ENCODE data around the gene MARK2. TPM values are rescaled to one million over a fixed set of nuclear protein-coding genes. Genes with fewer than 3 reads are reported as not detected.

Gene MARK2
- polyA plus RNA-seq, 3 donors = 32.4 to 55.7 (median 33.3) TPM

DNA sequence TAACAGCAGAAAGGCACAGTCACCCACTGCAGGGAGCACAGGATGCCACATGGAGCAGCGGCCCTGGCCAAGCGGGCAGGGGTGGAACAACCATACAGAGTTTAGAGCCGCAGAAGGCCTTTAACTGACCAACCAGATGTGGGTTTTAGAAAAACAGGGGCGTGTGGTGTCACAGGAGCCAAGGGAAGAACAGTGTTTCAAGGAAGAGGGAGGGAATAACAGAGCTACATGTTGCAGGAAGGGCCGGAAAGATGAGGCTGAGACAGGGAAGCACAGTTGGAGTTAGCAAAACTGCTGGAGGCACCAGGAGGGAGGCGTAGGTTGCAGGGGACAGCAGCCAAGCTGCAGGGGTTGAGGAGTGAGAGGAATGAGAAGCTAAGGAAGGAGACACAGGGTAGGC is 92.1 kb downstream of the MARK2 start:
- peaks cover 3 to 8% (median 7%) of the 10 kb centered on the region in 3 donors for H3K27me3 Mint-ChIP-seq (ENCODE audit: low read depth in 3 of 3)
- no peak overlapping the region for H3K4me2 ChIP-seq (replicated peaks; ENCODE audit: extremely low read depth, low read length, poor library complexity, severe bottlenecking)
- no peaks in the 10 kb centered on the region for H3K36me3 Mint-ChIP-seq
- intact Hi-C loops (cut with micrococcal nuclease) = no loop called here
- no peaks in the 10 kb centered on the region for H3K4me1 Mint-ChIP-seq
- H3K4me1 ChIP-seq (ENCODE audit: control insufficient read depth in 1 of 2, insufficient read depth in 2 of 2, low read length in 2 of 2) = no peaks in the 10 kb centered on the region
- no peak overlapping the region for H2AFZ ChIP-seq (ENCODE audit: insufficient read depth, low read depth, low read length, poor library complexity, severe bottlenecking)
- H3K79me2 ChIP-seq (ENCODE audit: insufficient read depth, low read length) = no peaks in the 10 kb centered on the region
- no peaks in the 10 kb centered on the region for H3K36me3 ChIP-seq (replicated peaks in 1 of 2; ENCODE audit: control insufficient read depth in 1 of 2, insufficient read depth in 2 of 2, low read length in 2 of 2)
- TF ChIP-seq, protein P1, sequence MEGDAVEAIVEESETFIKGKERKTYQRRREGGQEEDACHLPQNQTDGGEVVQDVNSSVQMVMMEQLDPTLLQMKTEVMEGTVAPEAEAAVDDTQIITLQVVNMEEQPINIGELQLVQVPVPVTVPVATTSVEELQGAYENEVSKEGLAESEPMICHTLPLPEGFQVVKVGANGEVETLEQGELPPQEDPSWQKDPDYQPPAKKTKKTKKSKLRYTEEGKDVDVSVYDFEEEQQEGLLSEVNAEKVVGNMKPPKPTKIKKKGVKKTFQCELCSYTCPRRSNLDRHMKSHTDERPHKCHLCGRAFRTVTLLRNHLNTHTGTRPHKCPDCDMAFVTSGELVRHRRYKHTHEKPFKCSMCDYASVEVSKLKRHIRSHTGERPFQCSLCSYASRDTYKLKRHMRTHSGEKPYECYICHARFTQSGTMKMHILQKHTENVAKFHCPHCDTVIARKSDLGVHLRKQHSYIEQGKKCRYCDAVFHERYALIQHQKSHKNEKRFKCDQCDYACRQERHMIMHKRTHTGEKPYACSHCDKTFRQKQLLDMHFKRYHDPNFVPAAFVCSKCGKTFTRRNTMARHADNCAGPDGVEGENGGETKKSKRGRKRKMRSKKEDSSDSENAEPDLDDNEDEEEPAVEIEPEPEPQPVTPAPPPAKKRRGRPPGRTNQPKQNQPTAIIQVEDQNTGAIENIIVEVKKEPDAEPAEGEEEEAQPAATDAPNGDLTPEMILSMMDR (IDR thresholded peaks at IDR 0.05) = no peak
- no peaks in the 10 kb centered on the region for H3K27me3 ChIP-seq (ENCODE audit: control insufficient read depth in 2 of 2, insufficient read depth in 2 of 2, low read length in 2 of 2)
- H3K27ac ChIP-seq (ENCODE audit: low read depth in 1 of 2, low read length in 2 of 2) = no peak overlapping the region
- H3K27ac Mint-ChIP-seq = peak overlapping the region in 2 of 7 donors; percentile 6 to 10
- H3K4me3 ChIP-seq (replicated peaks in 1 of 3; ENCODE audit: low read depth in 2 of 3, low read length in 3 of 3) = no peak overlapping the region
- H4K20me1 ChIP-seq (ENCODE audit: insufficient read depth, low read length) = no peaks in the 10 kb centered on the region
- H3K9ac ChIP-seq (ENCODE audit: insufficient read depth, low read length, poor library complexity, severe bottlenecking) = no peak overlapping the region
- peaks cover 0 to 2% (median 0%) of the 10 kb centered on the region in 7 donors for H3K9me3 Mint-ChIP-seq
- DNase-seq = no peak
- H3K4me3 Mint-ChIP-seq = no peak overlapping the region
- H3K9me3 ChIP-seq (replicated peaks in 1 of 2; ENCODE audit: control insufficient read depth in 1 of 2, insufficient read depth in 1 of 2, low read length in 2 of 2) = no peaks in the 10 kb centered on the region
- WGBS (ENCODE audit: insufficient coverage) = 94% methylated on average over 5 of the region's 6 CpGs

DNA sequence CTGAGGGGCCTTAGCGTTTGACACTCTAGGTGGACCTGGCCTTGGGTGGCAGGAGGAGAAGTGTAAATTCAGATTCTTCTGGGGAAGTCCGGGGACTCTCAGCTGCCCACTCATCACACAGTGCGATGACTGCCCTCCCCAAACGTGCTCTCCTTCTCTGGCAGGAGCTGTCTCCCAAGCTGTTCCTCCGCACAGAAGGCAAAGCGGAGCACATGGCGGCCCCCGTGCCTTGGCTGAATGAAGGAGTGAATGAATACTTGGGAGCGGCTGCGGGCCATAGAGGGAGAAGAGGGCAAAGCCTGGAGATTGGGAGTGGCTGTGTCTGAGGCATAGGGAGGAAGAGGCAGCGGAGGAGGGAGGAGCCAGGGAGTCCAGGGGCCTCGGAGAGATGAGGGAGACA is 93.0 kb downstream of the MARK2 start:
- no peaks in the 10 kb centered on the region for H3K79me2 ChIP-seq (ENCODE audit: insufficient read depth, low read length)
- H2AFZ ChIP-seq (ENCODE audit: insufficient read depth, low read depth, low read length, poor library complexity, severe bottlenecking) = no peak overlapping the region
- H4K20me1 ChIP-seq (ENCODE audit: insufficient read depth, low read length) = no peaks in the 10 kb centered on the region
- no peak overlapping the region for H3K4me3 ChIP-seq (replicated peaks in 1 of 3; ENCODE audit: low read depth in 2 of 3, low read length in 3 of 3)
- WGBS (ENCODE audit: insufficient coverage) = 91% methylated on average over 9 of the region's 12 CpGs
- no peak overlapping the region for H3K27ac ChIP-seq (ENCODE audit: low read depth in 1 of 2, low read length in 2 of 2)
- no peaks in the 10 kb centered on the region for H3K36me3 Mint-ChIP-seq
- no peaks in the 10 kb centered on the region for H3K4me1 Mint-ChIP-seq
- no peak overlapping the region for H3K9ac ChIP-seq (ENCODE audit: insufficient read depth, low read length, poor library complexity, severe bottlenecking)
- intact Hi-C loops (cut with micrococcal nuclease) = no loop called here
- H3K4me1 ChIP-seq (ENCODE audit: control insufficient read depth in 1 of 2, insufficient read depth in 2 of 2, low read length in 2 of 2) = no peaks in the 10 kb centered on the region
- H3K4me2 ChIP-seq (replicated peaks; ENCODE audit: extremely low read depth, low read length, poor library complexity, severe bottlenecking) = no peak overlapping the region
- H3K36me3 ChIP-seq (replicated peaks in 1 of 2; ENCODE audit: control insufficient read depth in 1 of 2, insufficient read depth in 2 of 2, low read length in 2 of 2) = no peaks in the 10 kb centered on the region
- DNase-seq = no peak
- TF ChIP-seq, protein P1 (IDR thresholded peaks at IDR 0.05) = no peak
- no peaks in the 10 kb centered on the region for H3K9me3 ChIP-seq (replicated peaks in 1 of 2; ENCODE audit: control insufficient read depth in 1 of 2, insufficient read depth in 1 of 2, low read length in 2 of 2)
- H3K27me3 ChIP-seq (ENCODE audit: control insufficient read depth in 2 of 2, insufficient read depth in 2 of 2, low read length in 2 of 2) = no peaks in the 10 kb centered on the region
- H3K27ac Mint-ChIP-seq = no peak overlapping the region
- peaks cover 3 to 8% (median 7%) of the 10 kb centered on the region in 3 donors for H3K27me3 Mint-ChIP-seq (ENCODE audit: low read depth in 3 of 3)
- H3K9me3 Mint-ChIP-seq = no peaks in the 10 kb centered on the region
- no peak overlapping the region for H3K4me3 Mint-ChIP-seq

All from CD14-positive monocyte (primary cell).